ENCODE measurements around the gene RHBG. TPM values are rescaled to one million over a fixed set of nuclear protein-coding genes. Genes with fewer than 3 reads are reported as not detected.

Gene RHBG
- total and polyA plus RNA-seq, 2 donors from 2014 or later = 4.2 to 61.9 TPM

DNA sequence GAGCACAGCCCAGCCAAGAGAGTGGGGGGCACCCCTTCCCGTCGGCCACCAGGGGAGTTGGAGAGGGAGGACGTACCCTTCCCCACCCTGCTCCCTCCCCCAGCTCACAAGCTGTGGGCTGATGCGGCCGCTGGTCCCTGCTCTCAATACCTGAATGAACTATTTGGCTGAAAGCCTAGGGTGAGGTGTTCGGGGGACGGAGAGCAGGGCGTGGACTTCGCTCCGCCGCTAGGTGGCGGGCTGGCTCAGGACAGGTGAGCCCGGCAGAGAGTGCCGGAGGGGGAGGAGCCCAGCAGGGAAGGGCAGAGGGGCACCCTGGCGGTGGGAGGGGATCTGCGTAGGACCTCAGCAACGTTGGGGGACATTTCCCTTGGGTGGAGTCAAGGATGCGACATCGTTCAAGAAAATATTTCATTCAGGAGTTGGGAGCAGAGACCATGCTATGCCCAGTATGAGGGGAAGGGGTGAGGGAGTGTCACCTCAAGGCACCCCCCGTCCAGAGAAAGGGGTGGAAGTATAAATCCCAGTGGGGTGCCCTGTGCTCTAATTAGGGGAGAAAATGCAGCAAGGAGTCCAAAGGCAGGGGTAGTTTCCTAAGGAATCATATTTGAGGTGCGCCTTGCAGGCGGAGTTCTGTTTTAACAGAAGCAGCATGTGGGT, 12.0 kb upstream of the RHBG start:
- Histone ChIP-seq H3K27me3 (ENCODE audit: control insufficient read depth, insufficient read depth, low read length) (no peaks in the 10 kb centered on the region), H3K36me3 (ENCODE audit: control insufficient read depth in 2 of 3, insufficient read depth in 3 of 3, low read length in 3 of 3) (no peaks in the 10 kb centered on the region), H3K9me3 (ENCODE audit: control insufficient read depth in 2 of 3, insufficient read depth in 1 of 3, low read length in 3 of 3) (no peaks in the 10 kb centered on the region), H3K4me1 (ENCODE audit: control insufficient read depth in 2 of 3, insufficient read depth in 2 of 3, low read depth in 1 of 3, low read length in 3 of 3) (peaks cover 0 to 5% (median 0%) of the 10 kb centered on the region in 3 donors), H3K4me3 (ENCODE audit: low read length in 3 of 3) (peak overlapping the region in 1 of 3 donors; percentile 12), H3K27ac (ENCODE audit: low read depth in 2 of 2, low read length in 2 of 2) (no peak overlapping the region), H3K9ac (ENCODE audit: low read length in 3 of 3) (no peak overlapping the region)
- intact Hi-C loops (cut with DNase I) = no loop called here
- DNase-seq (peak; percentile 71 to 90 (median 80)), FAIRE-seq (no peak)
- TF ChIP-seq, protein P1, sequence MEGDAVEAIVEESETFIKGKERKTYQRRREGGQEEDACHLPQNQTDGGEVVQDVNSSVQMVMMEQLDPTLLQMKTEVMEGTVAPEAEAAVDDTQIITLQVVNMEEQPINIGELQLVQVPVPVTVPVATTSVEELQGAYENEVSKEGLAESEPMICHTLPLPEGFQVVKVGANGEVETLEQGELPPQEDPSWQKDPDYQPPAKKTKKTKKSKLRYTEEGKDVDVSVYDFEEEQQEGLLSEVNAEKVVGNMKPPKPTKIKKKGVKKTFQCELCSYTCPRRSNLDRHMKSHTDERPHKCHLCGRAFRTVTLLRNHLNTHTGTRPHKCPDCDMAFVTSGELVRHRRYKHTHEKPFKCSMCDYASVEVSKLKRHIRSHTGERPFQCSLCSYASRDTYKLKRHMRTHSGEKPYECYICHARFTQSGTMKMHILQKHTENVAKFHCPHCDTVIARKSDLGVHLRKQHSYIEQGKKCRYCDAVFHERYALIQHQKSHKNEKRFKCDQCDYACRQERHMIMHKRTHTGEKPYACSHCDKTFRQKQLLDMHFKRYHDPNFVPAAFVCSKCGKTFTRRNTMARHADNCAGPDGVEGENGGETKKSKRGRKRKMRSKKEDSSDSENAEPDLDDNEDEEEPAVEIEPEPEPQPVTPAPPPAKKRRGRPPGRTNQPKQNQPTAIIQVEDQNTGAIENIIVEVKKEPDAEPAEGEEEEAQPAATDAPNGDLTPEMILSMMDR (IDR thresholded peaks at IDR 0.05; ENCODE audit: borderline replicate concordance, extremely low read depth, insufficient read depth) = peak; percentile 81

DNA sequence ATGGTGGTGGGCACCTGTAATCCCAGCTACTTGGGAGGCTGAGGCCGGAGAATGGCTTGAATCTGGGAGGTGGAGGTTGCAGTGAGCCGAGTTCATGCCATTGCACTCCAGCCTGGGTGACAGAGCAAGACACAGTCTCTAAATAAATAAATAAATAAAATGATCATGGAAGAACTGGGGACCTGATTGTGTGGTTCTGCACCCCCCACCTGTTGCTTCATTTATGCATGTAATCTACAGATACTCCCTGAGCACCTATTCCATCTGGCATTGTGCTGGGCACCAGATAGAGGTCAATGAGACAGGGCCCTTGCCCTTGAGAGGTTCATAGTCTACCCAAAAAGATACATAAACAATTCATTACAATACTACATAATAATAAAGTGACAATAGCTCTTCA, 11.0 kb upstream of the RHBG start:
- intact Hi-C loops (cut with DNase I) = no loop called here
- Histone ChIP-seq H3K36me3 (ENCODE audit: control insufficient read depth in 2 of 3, insufficient read depth in 3 of 3, low read length in 3 of 3) (no peaks in the 10 kb centered on the region), H3K9me3 (ENCODE audit: control insufficient read depth in 2 of 3, insufficient read depth in 1 of 3, low read length in 3 of 3) (no peaks in the 10 kb centered on the region), H3K27ac (ENCODE audit: low read depth in 2 of 2, low read length in 2 of 2) (no peak overlapping the region), H3K27me3 (ENCODE audit: control insufficient read depth, insufficient read depth, low read length) (no peaks in the 10 kb centered on the region), H3K9ac (ENCODE audit: low read length in 3 of 3) (no peak overlapping the region), H3K4me3 (ENCODE audit: low read length in 3 of 3) (no peak overlapping the region), H3K4me1 (ENCODE audit: control insufficient read depth in 2 of 3, insufficient read depth in 2 of 3, low read depth in 1 of 3, low read length in 3 of 3) (peaks cover 0 to 5% (median 0%) of the 10 kb centered on the region in 3 donors)
- TF ChIP-seq, protein P1 (IDR thresholded peaks at IDR 0.05; ENCODE audit: borderline replicate concordance, extremely low read depth, insufficient read depth) = no peak
- DNase-seq (no peak), FAIRE-seq (no peak)

DNA sequence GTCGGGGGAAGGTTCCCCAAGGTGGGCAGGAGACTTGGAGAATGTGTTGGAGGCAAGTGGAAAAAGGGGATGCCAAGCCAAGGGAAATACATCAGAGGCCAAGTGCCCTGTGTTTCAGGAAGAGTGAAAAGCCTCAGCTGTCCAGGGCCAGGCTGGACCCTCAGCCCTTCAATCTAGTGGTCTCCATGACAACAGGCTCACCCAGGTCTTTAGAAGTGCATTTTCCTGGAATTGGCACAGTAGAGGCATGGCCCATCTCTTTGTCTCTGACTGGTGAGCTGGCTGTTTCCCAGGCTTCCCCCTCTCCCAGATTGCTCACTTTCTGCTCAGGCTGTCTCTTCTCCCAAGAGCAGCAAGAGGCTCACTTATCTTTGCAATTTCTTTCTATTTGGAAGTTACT, 10.4 kb upstream of the RHBG start:
- FAIRE-seq = no peak
- peaks cover 0 to 5% (median 0%) of the 10 kb centered on the region in 3 donors for H3K4me1 ChIP-seq (ENCODE audit: control insufficient read depth in 2 of 3, insufficient read depth in 2 of 3, low read depth in 1 of 3, low read length in 3 of 3)
- no peaks in the 10 kb centered on the region for H3K9me3 ChIP-seq (ENCODE audit: control insufficient read depth in 2 of 3, insufficient read depth in 1 of 3, low read length in 3 of 3)
- no peak for DNase-seq
- no peak overlapping the region for H3K27ac ChIP-seq (ENCODE audit: low read depth in 2 of 2, low read length in 2 of 2)
- TF ChIP-seq, protein P1 (IDR thresholded peaks at IDR 0.05; ENCODE audit: borderline replicate concordance, extremely low read depth, insufficient read depth) = no peak
- no peak overlapping the region for H3K9ac ChIP-seq (ENCODE audit: low read length in 3 of 3)
- no peak overlapping the region for H3K4me3 ChIP-seq (ENCODE audit: low read length in 3 of 3)
- no peaks in the 10 kb centered on the region for H3K36me3 ChIP-seq (ENCODE audit: control insufficient read depth in 2 of 3, insufficient read depth in 3 of 3, low read length in 3 of 3)
- no peaks in the 10 kb centered on the region for H3K27me3 ChIP-seq (ENCODE audit: control insufficient read depth, insufficient read depth, low read length)
- intact Hi-C loops (cut with DNase I) = no loop called here

All from kidney (tissue), 14 donors.